Measurements from ENCODE around the gene CYFIP2. TPM values are rescaled to one million over a fixed set of nuclear protein-coding genes. Genes with fewer than 3 reads are reported as not detected.

Gene CYFIP2
- total and polyA plus RNA-seq, 2 experiments from 2014 or later, result 24.8 to 30.2 TPM

DNA sequence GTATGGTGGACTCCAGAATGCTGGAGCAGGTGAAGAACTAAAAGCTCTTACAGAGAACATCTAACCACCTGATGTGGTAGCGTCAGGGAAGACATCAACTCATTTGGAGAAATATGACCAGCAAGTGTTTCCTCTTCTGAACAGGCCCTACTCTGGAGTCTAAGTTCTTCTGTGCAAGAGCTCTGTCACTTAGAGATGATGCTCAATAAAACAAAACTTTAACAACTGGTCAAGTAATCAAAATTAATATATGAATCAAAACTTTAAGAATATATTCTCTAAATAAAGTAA lies 85.8 kb downstream of the CYFIP2 start:
- H3K36me3 ChIP-seq (replicated peaks; ENCODE audit: insufficient read depth, low read depth), result no peaks in the 10 kb centered on the region
- no peak for DNase-seq (ENCODE audit: low spot score)
- H3K4me2 ChIP-seq, result no peak overlapping the region
- no peaks in the 10 kb centered on the region for H4K20me1 ChIP-seq (ENCODE audit: insufficient read depth, poor library complexity, severe bottlenecking)
- H3K9me3 ChIP-seq (ENCODE audit: low read depth), result no peaks in the 10 kb centered on the region
- no peaks in the 10 kb centered on the region for H3K79me2 ChIP-seq
- no peak overlapping the region for H3K27ac ChIP-seq
- no peak overlapping the region for H2AFZ ChIP-seq
- H3K27me3 ChIP-seq, result no peaks in the 10 kb centered on the region
- H3K9me2 ChIP-seq (replicated peaks; ENCODE audit: insufficient read depth), result no peaks in the 10 kb centered on the region
- no peaks in the 10 kb centered on the region for H3K4me1 ChIP-seq (ENCODE audit: insufficient read depth)
- WGBS (ENCODE audit: low lambda C conversion rate, missing lambda C conversion rate), result 94% methylated on average over 1 of the region's 1 CpG
- TF ChIP-seq, protein P1, sequence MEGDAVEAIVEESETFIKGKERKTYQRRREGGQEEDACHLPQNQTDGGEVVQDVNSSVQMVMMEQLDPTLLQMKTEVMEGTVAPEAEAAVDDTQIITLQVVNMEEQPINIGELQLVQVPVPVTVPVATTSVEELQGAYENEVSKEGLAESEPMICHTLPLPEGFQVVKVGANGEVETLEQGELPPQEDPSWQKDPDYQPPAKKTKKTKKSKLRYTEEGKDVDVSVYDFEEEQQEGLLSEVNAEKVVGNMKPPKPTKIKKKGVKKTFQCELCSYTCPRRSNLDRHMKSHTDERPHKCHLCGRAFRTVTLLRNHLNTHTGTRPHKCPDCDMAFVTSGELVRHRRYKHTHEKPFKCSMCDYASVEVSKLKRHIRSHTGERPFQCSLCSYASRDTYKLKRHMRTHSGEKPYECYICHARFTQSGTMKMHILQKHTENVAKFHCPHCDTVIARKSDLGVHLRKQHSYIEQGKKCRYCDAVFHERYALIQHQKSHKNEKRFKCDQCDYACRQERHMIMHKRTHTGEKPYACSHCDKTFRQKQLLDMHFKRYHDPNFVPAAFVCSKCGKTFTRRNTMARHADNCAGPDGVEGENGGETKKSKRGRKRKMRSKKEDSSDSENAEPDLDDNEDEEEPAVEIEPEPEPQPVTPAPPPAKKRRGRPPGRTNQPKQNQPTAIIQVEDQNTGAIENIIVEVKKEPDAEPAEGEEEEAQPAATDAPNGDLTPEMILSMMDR (IDR thresholded peaks at IDR 0.05; ENCODE audit: poor library complexity), result no peak
- H3K4me3 ChIP-seq, result no peak overlapping the region

DNA sequence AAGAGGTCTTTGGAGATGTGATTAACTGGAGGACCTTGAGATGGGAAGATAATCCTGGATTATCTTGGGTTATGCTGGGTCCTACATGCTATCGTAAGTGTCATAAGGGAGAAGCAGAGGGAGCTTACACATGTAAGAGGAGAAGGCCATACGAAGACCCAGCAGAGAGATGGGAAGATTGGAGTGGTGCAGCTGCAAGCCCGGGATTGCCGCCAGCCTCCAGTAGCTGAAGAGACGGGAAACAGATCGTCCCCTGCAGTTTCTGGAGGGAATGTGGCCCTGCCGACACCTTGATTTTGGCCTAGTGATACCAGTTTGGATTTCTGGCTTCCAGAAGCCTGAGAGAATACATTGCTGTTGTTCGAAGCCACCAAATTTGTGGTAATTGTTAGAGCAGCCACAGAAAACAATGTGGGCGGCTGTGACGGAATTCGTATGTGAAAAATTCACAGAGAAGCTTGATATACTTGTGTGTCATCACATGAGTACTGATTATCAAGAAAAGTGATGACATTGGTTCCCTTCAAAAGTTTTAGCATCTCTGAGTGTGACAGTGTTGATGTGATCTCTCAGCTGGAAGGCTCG lies 86.9 kb downstream of the CYFIP2 start:
- Histone ChIP-seq H3K27ac (no peak overlapping the region), H3K9me3 (ENCODE audit: low read depth) (no peaks in the 10 kb centered on the region), H3K9me2 (replicated peaks; ENCODE audit: insufficient read depth) (no peaks in the 10 kb centered on the region), H3K36me3 (replicated peaks; ENCODE audit: insufficient read depth, low read depth) (no peaks in the 10 kb centered on the region), H3K4me2 (no peak overlapping the region), H2AFZ (no peak overlapping the region), H3K4me3 (no peak overlapping the region), H3K4me1 (ENCODE audit: insufficient read depth) (no peaks in the 10 kb centered on the region), H3K27me3 (no peaks in the 10 kb centered on the region), H3K79me2 (no peaks in the 10 kb centered on the region), H4K20me1 (ENCODE audit: insufficient read depth, poor library complexity, severe bottlenecking) (no peaks in the 10 kb centered on the region)
- TF ChIP-seq, protein P1 (IDR thresholded peaks at IDR 0.05; ENCODE audit: poor library complexity), result no peak
- TF ChIP-seq EZH2phosphoT487 (IDR thresholded peaks at IDR 0.05; ENCODE audit: low read depth, severe bottlenecking, unreplicated experiment) (no peak), EZH2 (IDR thresholded peaks at IDR 0.05; ENCODE audit: borderline replicate concordance) (no peak)
- no peak for DNase-seq (ENCODE audit: low spot score)
- 86% methylated on average over 12 of the region's 12 CpGs for WGBS (ENCODE audit: low lambda C conversion rate, missing lambda C conversion rate)

GRCh38 chr5:157354800-157355199 lies 88.9 kb downstream of the CYFIP2 start:
- no peaks in the 10 kb centered on the region for H3K36me3 ChIP-seq (replicated peaks; ENCODE audit: insufficient read depth, low read depth)
- H3K4me1 ChIP-seq (ENCODE audit: insufficient read depth), result no peaks in the 10 kb centered on the region
- no peak overlapping the region for H3K4me3 ChIP-seq
- no peaks in the 10 kb centered on the region for H4K20me1 ChIP-seq (ENCODE audit: insufficient read depth, poor library complexity, severe bottlenecking)
- H3K27ac ChIP-seq, result no peak overlapping the region
- H3K9me2 ChIP-seq (replicated peaks; ENCODE audit: insufficient read depth), result no peaks in the 10 kb centered on the region
- no peaks in the 10 kb centered on the region for H3K27me3 ChIP-seq
- TF ChIP-seq, protein P1 (IDR thresholded peaks at IDR 0.05; ENCODE audit: poor library complexity), result peak; percentile 36
- no peak for TF ChIP-seq EZH2 (IDR thresholded peaks at IDR 0.05; ENCODE audit: borderline replicate concordance)
- TF ChIP-seq EZH2phosphoT487 (IDR thresholded peaks at IDR 0.05; ENCODE audit: low read depth, severe bottlenecking, unreplicated experiment), result no peak
- H3K4me2 ChIP-seq, result no peak overlapping the region
- H3K9me3 ChIP-seq (ENCODE audit: low read depth), result no peaks in the 10 kb centered on the region
- DNase-seq (ENCODE audit: low spot score), result no peak
- H2AFZ ChIP-seq, result no peak overlapping the region
- 54% methylated on average over 5 of the region's 5 CpGs for WGBS (ENCODE audit: low lambda C conversion rate, missing lambda C conversion rate)
- no peaks in the 10 kb centered on the region for H3K79me2 ChIP-seq

GRCh38 chr5:157356576-157356975 lies 90.7 kb downstream of the CYFIP2 start:
- H2AFZ ChIP-seq, result no peak overlapping the region
- no peak for DNase-seq (ENCODE audit: low spot score)
- H3K27ac ChIP-seq, result no peak overlapping the region
- H3K79me2 ChIP-seq, result no peaks in the 10 kb centered on the region
- H3K27me3 ChIP-seq, result no peaks in the 10 kb centered on the region
- no peaks in the 10 kb centered on the region for H3K36me3 ChIP-seq (replicated peaks; ENCODE audit: insufficient read depth, low read depth)
- H3K9me2 ChIP-seq (replicated peaks; ENCODE audit: insufficient read depth), result no peaks in the 10 kb centered on the region
- TF ChIP-seq EZH2phosphoT487 (IDR thresholded peaks at IDR 0.05; ENCODE audit: low read depth, severe bottlenecking, unreplicated experiment) (no peak), EZH2 (IDR thresholded peaks at IDR 0.05; ENCODE audit: borderline replicate concordance) (no peak)
- TF ChIP-seq, protein P1 (IDR thresholded peaks at IDR 0.05; ENCODE audit: poor library complexity), result no peak
- H3K4me1 ChIP-seq (ENCODE audit: insufficient read depth), result no peaks in the 10 kb centered on the region
- 96% methylated on average over 3 of the region's 3 CpGs for WGBS (ENCODE audit: low lambda C conversion rate, missing lambda C conversion rate)
- no peak overlapping the region for H3K4me2 ChIP-seq
- no peak overlapping the region for H3K4me3 ChIP-seq
- H4K20me1 ChIP-seq (ENCODE audit: insufficient read depth, poor library complexity, severe bottlenecking), result no peaks in the 10 kb centered on the region
- H3K9me3 ChIP-seq (ENCODE audit: low read depth), result no peaks in the 10 kb centered on the region
